VCaP (cell line): Measurements from ENCODE around the gene TTC24.

Experiments used
- H3K27ac ChIP-seq: fragments of 450-650 bp; 2 replicates; pipeline ENCODE4 v1.5.1; 2017
- CTCF ChIP-seq: fragments of 450-650 bp; conservative IDR thresholded peaks from 2 replicates; pipeline ENCODE4 v1.5.1; 2017; ENCODE audit warnings: mild to moderate bottlenecking, moderate library complexity

The TTC24 gene

DNA sequence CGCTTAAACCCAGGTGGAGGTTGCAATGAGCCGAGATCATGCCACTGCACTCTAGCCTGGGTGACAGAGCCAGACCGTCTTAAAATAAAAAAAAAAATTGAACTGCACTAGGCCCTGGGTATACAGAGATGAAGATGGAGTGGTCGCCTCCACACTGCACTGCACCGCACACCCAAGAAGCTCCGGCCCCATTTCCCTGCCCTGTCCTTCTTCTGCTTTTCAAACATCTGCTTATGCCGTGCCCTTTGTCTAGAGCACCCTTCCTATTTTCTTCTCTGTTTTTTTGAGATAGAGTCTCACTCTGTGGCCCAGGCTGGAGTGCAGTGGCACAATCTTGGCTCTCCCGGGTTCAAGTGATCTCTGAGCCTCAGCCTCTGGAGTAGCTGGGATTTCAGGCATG lies 24.6 kb upstream of the TTC24 start:
- H3K27ac ChIP-seq = no peak overlapping the region
- no peak for TF ChIP-seq CTCF

GRCh38 chr1:156555715-156556114 lies 23.8 kb upstream of the TTC24 start:
- no peak for TF ChIP-seq CTCF
- no peak overlapping the region for H3K27ac ChIP-seq

GRCh38 chr1:156556354-156556753 lies 23.2 kb upstream of the TTC24 start:
- TF ChIP-seq CTCF = no peak
- H3K27ac ChIP-seq = no peak overlapping the region

GRCh38 chr1:156559086-156559796 lies 20.3 kb upstream of the TTC24 start:
- TF ChIP-seq CTCF = no peak
- H3K27ac ChIP-seq = peak overlapping the region; percentile 16

- no peak for TF ChIP-seq CTCF
Measured at GRCh38 chr1:156559797-156560385, 19.6 kb upstream of the TTC24 start.

GRCh38 chr1:156560585-156561163 lies 18.8 kb upstream of the TTC24 start:
- no peak overlapping the region; the same call in 1 of the 2 replicates for H3K27ac ChIP-seq
- no peak for TF ChIP-seq CTCF

More at GRCh38 chr1:156559797-156560385, 19.6 kb upstream of the TTC24 start:
- H3K27ac ChIP-seq = peak overlapping the region; percentile 16

DNA sequence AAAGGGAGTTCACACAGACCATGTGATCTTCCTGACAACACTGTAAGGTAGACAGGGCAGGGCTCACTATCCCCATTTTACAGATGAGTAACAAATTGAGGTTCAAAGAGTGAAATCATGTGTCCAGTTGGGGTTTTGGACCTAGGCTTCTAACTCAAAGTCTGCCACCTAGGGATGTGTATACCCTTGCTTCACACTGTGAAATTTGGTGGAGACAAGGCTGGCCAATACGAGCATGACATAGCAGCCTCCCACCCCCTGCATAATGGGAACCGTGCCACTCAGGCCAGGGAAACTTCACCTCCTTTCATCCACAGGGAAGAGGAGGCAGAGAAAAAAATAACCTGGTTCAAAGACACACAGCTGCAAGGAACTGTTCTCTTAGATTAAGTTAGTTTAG lies 14.0 kb upstream of the TTC24 start:
- H3K27ac ChIP-seq = no peak overlapping the region
- TF ChIP-seq CTCF = no peak
